HCT116 (cell line): ENCODE measurements around the gene C3orf22.

ENCODE experiments used
- CTCF ChIP-seq, 3 experiments: fragments of 200-600 bp in 1 of 3; sonication (generic) in 1 of 3; IDR thresholded peaks in 2 of 3; conservative IDR thresholded peaks in 1 of 3; 2 replicates each; pipeline ENCODE4 v1.5.1; 2012 to 2017; ENCODE audit warnings: low read depth in 2 of 3, low read length in 2 of 3, antibody characterized with exemption in 1 of 3, borderline replicate concordance in 1 of 3, control low read depth in 1 of 3, mild to moderate bottlenecking in 1 of 3, mixed read lengths in 1 of 3, mixed run types in 1 of 3, moderate library complexity in 1 of 3; ENCODE audit not compliant: insufficient read depth in 1 of 3
- ELF1 ChIP-seq: IDR thresholded peaks from 2 replicates; pipeline ENCODE4 v1.6.1; 2012; ENCODE audit warnings: low read depth, borderline replicate concordance
- REST ChIP-seq: IDR thresholded peaks from 2 replicates; pipeline ENCODE4 v1.6.1; 2012; ENCODE audit warnings: low read depth

GRCh38 chr3:126538316-126538715 lies 20.4 kb downstream of the C3orf22 start:
- no peak for TF ChIP-seq ELF1
- TF ChIP-seq REST, result no peak
- no peak for TF ChIP-seq CTCF (IDR thresholded peaks at IDR 0.05 in 2 of 3, conservative IDR thresholded peaks at IDR 0.05 in 1 of 3; ENCODE audit: borderline replicate concordance in 1 of 3, insufficient read depth in 1 of 3, low read depth in 2 of 3, low read length in 2 of 3)
